GM23338 (cell line): ENCODE results near the gene LAT. TPM values are rescaled to one million over a fixed set of nuclear protein-coding genes. Genes with fewer than 3 reads are reported as not detected.

ENCODE experiments used
- ATAC-seq: fragments of 200-7000 bp; cut with Tn5 transposase; 3 replicates; pipeline ENCODE4 v1.9.1; 2020
- DNase-seq: peaks from one replicate; pipeline ENCODE4 v3.0.0-alpha.2; 2015; ENCODE audit warnings: low spot score
- H2AFZ ChIP-seq: fragments of 200-600 bp; sonication (generic); 2 replicates; pipeline ENCODE4 v1.8.0; 2016; ENCODE audit warnings: antibody characterized with exemption, mild to moderate bottlenecking, moderate library complexity
- H3F3A ChIP-seq: fragments of 200-600 bp; sonication (generic); replicated peaks from 2 replicates; pipeline ENCODE4 v1.8.0; 2017; ENCODE audit warnings: antibody characterized with exemption, mixed run types, low read depth
- H3K27ac ChIP-seq: fragments of 200-600 bp; sonication (generic); 2 replicates; pipeline ENCODE4 v1.6.1; 2016; ENCODE audit warnings: low read depth
- H3K27me3 ChIP-seq: fragments of 200-600 bp; sonication (generic); 2 replicates; pipeline ENCODE4 v1.8.0; 2016; ENCODE audit warnings: mild to moderate bottlenecking, mixed run types, moderate library complexity; ENCODE audit not compliant: insufficient read depth
- H3K36me3 ChIP-seq: fragments of 200-600 bp; sonication (generic); 2 replicates; pipeline ENCODE4 v1.8.0; 2016; ENCODE audit warnings: mild to moderate bottlenecking; ENCODE audit not compliant: insufficient read depth
- H3K4me1 ChIP-seq: fragments of 200-600 bp; sonication (generic); 2 replicates; pipeline ENCODE4 v1.8.0; 2016; ENCODE audit warnings: mild to moderate bottlenecking, moderate library complexity; ENCODE audit not compliant: insufficient read depth
- H3K4me2 ChIP-seq: fragments of 200-600 bp; sonication (generic); 2 replicates; pipeline ENCODE4 v1.7.1; 2017; ENCODE audit warnings: mixed run types
- H3K4me3 ChIP-seq: fragments of 200-600 bp; sonication (generic); 2 replicates; pipeline ENCODE4 v1.6.1; 2016; ENCODE audit warnings: mixed run types
- H3K79me2 ChIP-seq: fragments of 200-600 bp; sonication (generic); replicated peaks from 2 replicates; pipeline ENCODE4 v1.8.0; 2017; ENCODE audit warnings: mild to moderate bottlenecking; ENCODE audit not compliant: insufficient read depth
- H3K9me2 ChIP-seq: fragments of 200-600 bp; sonication (generic); 2 replicates; pipeline ENCODE4 v1.8.0; 2017; ENCODE audit not compliant: insufficient read depth
- H4K20me1 ChIP-seq: fragments of 200-600 bp; sonication (generic); replicated peaks from 2 replicates; pipeline ENCODE4 v1.8.0; 2017; ENCODE audit warnings: mild to moderate bottlenecking; ENCODE audit not compliant: insufficient read depth
- H3K27ac Mint-ChIP-seq: 2 replicates; pipeline ENCODE4 v1.8.0; 2020; ENCODE audit warnings: inconsistent platforms, mild to moderate bottlenecking, moderate library complexity, mixed read lengths
- H3K27me3 Mint-ChIP-seq: 3 replicates; pipeline ENCODE4 v1.8.0; 2022; ENCODE audit warnings: low read depth, mild to moderate bottlenecking, moderate library complexity, mixed read lengths, inconsistent platforms; ENCODE audit not compliant: insufficient read depth, poor library complexity
- H3K36me3 Mint-ChIP-seq: 3 replicates; pipeline ENCODE4 v1.8.0; 2021; ENCODE audit warnings: low read depth, mild to moderate bottlenecking, inconsistent platforms, moderate library complexity, mixed read lengths
- H3K4me1 Mint-ChIP-seq: 3 replicates; pipeline ENCODE4 v1.8.0; 2020; ENCODE audit warnings: mild to moderate bottlenecking, inconsistent platforms, mixed read lengths
- H3K4me3 Mint-ChIP-seq: 3 replicates; pipeline ENCODE4 v1.8.0; 2021; ENCODE audit warnings: moderate library complexity, mild to moderate bottlenecking, inconsistent platforms, mixed read lengths
- H3K9me3 Mint-ChIP-seq: 3 replicates; pipeline ENCODE4 v1.8.0; 2020; ENCODE audit warnings: moderate library complexity, mild to moderate bottlenecking, inconsistent platforms, mixed read lengths
- CREB1 ChIP-seq: fragments of 250-450 bp; sonication (Bioruptor Pico); IDR thresholded peaks from 2 replicates; pipeline ENCODE4 v1.5.0; 2020; ENCODE audit warnings: low read depth, mild to moderate bottlenecking, moderate library complexity
- CTCF ChIP-seq, 2 experiments: fragments of 200-600 bp in 1 of 2; sonication (generic) in 1 of 2; conservative IDR thresholded peaks; 2 replicates each; pipeline versions ENCODE4 v1.5.1 to v1.6.1; 2016 to 2017; ENCODE audit warnings: antibody characterized with exemption in 2 of 2, low read depth in 2 of 2, mild to moderate bottlenecking in 2 of 2, moderate library complexity in 1 of 2
- ETS1 ChIP-seq: IDR thresholded peaks from 2 replicates; pipeline ENCODE4 v1.6.1; 2016; ENCODE audit warnings: antibody characterized with exemption
- EZH2 ChIP-seq: fragments of 200-600 bp; sonication (generic); IDR thresholded peaks from one replicate; pipeline ENCODE4 v1.8.0; 2017; ENCODE audit warnings: antibody characterized with exemption, mild to moderate bottlenecking, low read depth; ENCODE audit not compliant: unreplicated experiment
- EZH2phosphoT487 ChIP-seq: fragments of 200-600 bp; sonication (generic); IDR thresholded peaks from one replicate; pipeline ENCODE4 v1.8.1; 2018; ENCODE audit warnings: antibody characterized with exemption; ENCODE audit not compliant: unreplicated experiment
- JUNB ChIP-seq: IDR thresholded peaks from one replicate; pipeline ENCODE4 v1.6.1; 2016; ENCODE audit warnings: antibody characterized with exemption; ENCODE audit not compliant: unreplicated experiment
- NANOG ChIP-seq: IDR thresholded peaks from 2 replicates; pipeline ENCODE4 v1.6.1; 2016; ENCODE audit warnings: antibody characterized with exemption, borderline replicate concordance
- POLR2AphosphoS5 ChIP-seq: IDR thresholded peaks from 2 replicates; pipeline ENCODE4 v1.6.1; 2016; ENCODE audit warnings: antibody characterized with exemption, low read depth
- REST ChIP-seq: IDR thresholded peaks from one replicate; pipeline ENCODE4 v1.6.1; 2018; ENCODE audit warnings: antibody characterized with exemption; ENCODE audit not compliant: unreplicated experiment
- STAT1 ChIP-seq: IDR thresholded peaks from one replicate; pipeline ENCODE4 v1.6.1; 2016; ENCODE audit warnings: antibody characterized with exemption; ENCODE audit not compliant: unreplicated experiment
- ZNF114 ChIP-seq: fragments of 250-450 bp; sonication (Bioruptor Pico); IDR thresholded peaks from 2 replicates; pipeline ENCODE4 v1.5.0; 2020; ENCODE audit warnings: mild to moderate bottlenecking, moderate library complexity
- ZNF331 ChIP-seq: fragments of 250-450 bp; sonication (Bioruptor Pico); IDR thresholded peaks from 2 replicates; pipeline ENCODE4 v1.5.0; 2020; ENCODE audit warnings: low read depth, mild to moderate bottlenecking, moderate library complexity
- ZNF462 ChIP-seq: fragments of 250-450 bp; sonication (Bioruptor Pico); IDR thresholded peaks from 2 replicates; pipeline ENCODE4 v1.5.0; 2020; ENCODE audit warnings: mild to moderate bottlenecking, moderate library complexity
- polyA plus RNA-seq: library from polyadenylated mRNA; unstranded; fragments of >200 nt; fragmentation: Nextera tagmentation; extraction: Ambion mirVana; gene quantifications from 2 replicates; pipeline ENCODE4 v1.2.1, GENCODE V29; 2016
- total RNA-seq: library from RNA; depleted of rRNA; stranded (reverse); fragments of >200 nt; shearing (Covaris generic); gene quantifications from 2 replicates; pipeline ENCODE4 v1.2.3, GENCODE V29; 2014

Gene LAT
- total and polyA plus RNA-seq, 2 experiments from 2014 or later = 2.2 to 2.4 TPM

GRCh38 chr16:28958216-28958615 lies 26.6 kb upstream of the LAT start:
- Histone ChIP-seq H3K4me3 (no peak overlapping the region), H3K4me2 (no peak overlapping the region), H2AFZ (no peak overlapping the region), H3K27ac (no peak overlapping the region), H3K4me1 (no peaks in the 10 kb centered on the region), H3K9me2 (no peaks in the 10 kb centered on the region), H3K27me3 (no peaks in the 10 kb centered on the region), H4K20me1 (peaks cover 15% of the 10 kb centered on the region), H3F3A (no peaks in the 10 kb centered on the region), H3K79me2 (peaks cover 9% of the 10 kb centered on the region), H3K36me3 (peaks cover 61% of the 10 kb centered on the region)
- no peaks in the 10 kb centered on the region for H3K4me1 Mint-ChIP-seq
- H3K27me3 Mint-ChIP-seq = peaks cover 3% of the 10 kb centered on the region
- TF ChIP-seq STAT1 (no peak), JUNB (no peak), ZNF462 (CRISPR knock-in tag) (no peak), ZNF114 (CRISPR knock-in tag) (no peak), CTCF (conservative IDR thresholded peaks at IDR 0.05; ENCODE audit: low read depth in 2 of 2) (no peak), REST (no peak), POLR2AphosphoS5 (no peak), EZH2 (no peak), ETS1 (no peak), ZNF331 (CRISPR knock-in tag) (no peak), EZH2phosphoT487 (no peak), NANOG (no peak), CREB1 (CRISPR knock-in tag) (no peak)
- no peak overlapping the region for H3K4me3 Mint-ChIP-seq
- ATAC-seq (no peak), DNase-seq (no peak)
- H3K36me3 Mint-ChIP-seq = peaks cover 83% of the 10 kb centered on the region
- H3K9me3 Mint-ChIP-seq = no peaks in the 10 kb centered on the region
- no peak overlapping the region for H3K27ac Mint-ChIP-seq
